AG09319 (cell line): Measurements from ENCODE around the gene DIP2C.
"Not testable (repeated sequence)": the region's sequence is repeated elsewhere in the genome, so short reads cannot be mapped to it uniquely, and the experiment has no call there.

Experiments
- DNase-seq: peaks from one replicate; pipeline ENCODE4 v3.0.0-alpha.2; 2010; ENCODE audit warnings: low read depth; ENCODE audit errors: extremely low read depth
- TF ChIP-seq, protein P1 (sequence below): IDR thresholded peaks from 2 replicates; pipeline ENCODE4 v1.5.1; 2011; ENCODE audit warnings: low read depth, mild to moderate bottlenecking, inconsistent platforms, low read length, moderate library complexity

Gene DIP2C

DNA sequence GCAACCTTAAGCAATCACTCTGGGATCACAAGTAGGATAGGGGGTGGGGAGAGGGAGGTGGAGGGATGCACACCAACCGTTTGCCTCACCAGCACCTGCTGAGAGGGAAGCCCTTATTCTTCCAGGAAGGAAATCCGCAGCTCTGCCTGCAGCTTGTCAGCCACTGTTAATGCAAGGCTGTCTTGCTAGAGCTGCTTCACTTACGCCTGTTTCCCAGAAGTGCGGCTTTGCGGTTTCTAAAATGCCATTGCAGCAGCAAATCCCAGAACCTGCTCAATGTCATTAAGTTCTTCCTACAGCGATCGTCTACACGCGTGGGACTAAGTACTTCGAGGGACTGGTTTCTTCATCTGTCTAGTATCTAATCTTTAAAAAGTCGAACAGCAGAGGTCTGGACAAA, 363.1 kb downstream of the DIP2C start:
- TF ChIP-seq, protein P1, sequence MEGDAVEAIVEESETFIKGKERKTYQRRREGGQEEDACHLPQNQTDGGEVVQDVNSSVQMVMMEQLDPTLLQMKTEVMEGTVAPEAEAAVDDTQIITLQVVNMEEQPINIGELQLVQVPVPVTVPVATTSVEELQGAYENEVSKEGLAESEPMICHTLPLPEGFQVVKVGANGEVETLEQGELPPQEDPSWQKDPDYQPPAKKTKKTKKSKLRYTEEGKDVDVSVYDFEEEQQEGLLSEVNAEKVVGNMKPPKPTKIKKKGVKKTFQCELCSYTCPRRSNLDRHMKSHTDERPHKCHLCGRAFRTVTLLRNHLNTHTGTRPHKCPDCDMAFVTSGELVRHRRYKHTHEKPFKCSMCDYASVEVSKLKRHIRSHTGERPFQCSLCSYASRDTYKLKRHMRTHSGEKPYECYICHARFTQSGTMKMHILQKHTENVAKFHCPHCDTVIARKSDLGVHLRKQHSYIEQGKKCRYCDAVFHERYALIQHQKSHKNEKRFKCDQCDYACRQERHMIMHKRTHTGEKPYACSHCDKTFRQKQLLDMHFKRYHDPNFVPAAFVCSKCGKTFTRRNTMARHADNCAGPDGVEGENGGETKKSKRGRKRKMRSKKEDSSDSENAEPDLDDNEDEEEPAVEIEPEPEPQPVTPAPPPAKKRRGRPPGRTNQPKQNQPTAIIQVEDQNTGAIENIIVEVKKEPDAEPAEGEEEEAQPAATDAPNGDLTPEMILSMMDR = no peak

DNA sequence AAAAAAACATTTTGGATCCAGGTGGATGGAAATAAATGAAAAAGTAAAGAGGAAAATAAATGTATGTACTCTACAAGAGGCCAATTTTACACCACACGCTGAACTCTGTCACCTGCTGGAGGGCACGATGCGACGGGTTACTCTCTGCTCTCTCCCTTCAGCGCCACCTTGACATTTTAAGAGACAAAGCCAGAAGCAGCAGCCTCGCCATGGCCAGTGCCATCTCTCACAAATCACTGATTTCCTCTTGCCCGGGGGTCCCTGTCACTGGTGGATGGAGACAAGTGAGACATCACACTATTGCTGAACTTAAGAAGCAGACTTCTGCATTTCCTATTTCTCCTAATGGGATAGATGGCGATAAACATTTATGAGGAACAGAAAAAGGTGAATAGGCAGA, 364.2 kb downstream of the DIP2C start:
- TF ChIP-seq, protein P1 = no peak

More for the DNA sequence above, 363.1 kb downstream of the DIP2C start:
- DNase-seq = no peak

DNA sequence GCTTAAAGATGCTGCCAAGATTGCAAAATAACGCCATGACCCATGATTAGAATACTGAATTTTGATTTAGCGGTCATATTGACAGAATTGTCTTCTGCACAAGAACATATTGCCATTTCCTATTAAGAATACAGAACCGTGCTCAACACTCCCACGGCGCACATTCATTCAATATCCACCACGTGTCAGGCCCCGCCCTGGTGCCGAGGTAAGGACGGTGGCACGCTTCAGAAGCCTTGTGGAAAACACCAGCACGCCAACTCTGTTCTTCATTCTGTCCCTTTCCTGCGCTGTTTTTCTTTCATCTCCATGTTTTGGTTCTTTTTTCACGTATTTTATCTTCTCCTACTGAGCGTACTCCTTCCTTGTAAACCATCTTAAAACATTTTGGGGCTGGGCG, 364.9 kb downstream of the DIP2C start:
- no peak for DNase-seq
- TF ChIP-seq, protein P1 = no peak

More for the DNA sequence above, 364.2 kb downstream of the DIP2C start:
- DNase-seq = no peak

DNA sequence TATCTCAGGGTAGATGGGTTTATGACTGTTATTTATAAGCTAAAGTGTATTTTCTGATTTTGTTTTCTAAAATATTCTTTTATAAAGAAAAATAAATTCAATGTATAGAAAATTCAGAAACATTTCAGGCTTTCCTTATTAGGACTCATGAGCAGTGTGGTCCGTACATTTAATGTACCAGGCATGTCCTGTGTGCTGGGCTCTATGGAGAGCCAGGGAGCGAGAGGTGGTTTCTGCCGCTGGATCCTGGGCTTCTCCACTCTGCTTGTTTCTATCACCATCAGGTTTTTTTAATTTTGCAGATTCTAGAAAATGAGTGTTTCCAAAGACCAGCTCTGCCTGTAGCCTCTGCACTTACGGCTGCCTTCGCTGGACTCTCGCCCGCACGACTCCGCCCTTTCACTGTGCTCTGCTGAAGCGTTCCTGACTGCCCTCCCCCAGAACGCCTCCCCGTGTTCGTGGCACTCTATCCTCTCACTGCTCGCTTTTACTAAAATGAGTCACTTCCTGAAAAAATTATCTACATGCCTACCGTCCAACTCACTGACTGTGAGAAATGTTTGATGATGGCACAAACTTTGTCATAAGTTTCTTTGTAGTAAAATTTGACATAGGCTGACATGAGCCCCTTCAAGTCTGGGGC, 365.7 kb downstream of the DIP2C start:
- TF ChIP-seq, protein P1 = no peak; the same call in none of the 2 replicates
- DNase-seq = peak; percentile 93

DNA sequence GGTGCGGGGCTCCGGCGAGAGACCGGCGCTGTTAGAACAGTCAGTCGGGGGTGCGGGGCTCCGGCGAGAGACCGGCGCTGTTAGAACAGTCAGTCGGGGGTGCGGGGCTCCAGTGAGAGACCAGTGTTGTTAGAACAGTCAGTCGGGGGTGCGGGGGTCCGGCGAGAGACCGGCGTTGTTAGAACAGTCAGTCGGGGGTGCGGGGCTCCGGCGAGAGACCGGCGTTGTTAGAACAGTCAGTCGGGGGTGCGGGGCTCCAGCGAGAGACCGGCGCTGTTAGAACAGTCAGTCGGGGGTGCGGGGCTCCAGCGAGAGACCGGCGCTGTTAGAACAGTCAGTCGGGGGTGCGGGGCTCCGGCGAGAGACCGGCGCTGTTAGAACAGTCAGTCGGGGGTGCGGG, 366.4 kb downstream of the DIP2C start:
- DNase-seq = not testable (repeated sequence)

DNA sequence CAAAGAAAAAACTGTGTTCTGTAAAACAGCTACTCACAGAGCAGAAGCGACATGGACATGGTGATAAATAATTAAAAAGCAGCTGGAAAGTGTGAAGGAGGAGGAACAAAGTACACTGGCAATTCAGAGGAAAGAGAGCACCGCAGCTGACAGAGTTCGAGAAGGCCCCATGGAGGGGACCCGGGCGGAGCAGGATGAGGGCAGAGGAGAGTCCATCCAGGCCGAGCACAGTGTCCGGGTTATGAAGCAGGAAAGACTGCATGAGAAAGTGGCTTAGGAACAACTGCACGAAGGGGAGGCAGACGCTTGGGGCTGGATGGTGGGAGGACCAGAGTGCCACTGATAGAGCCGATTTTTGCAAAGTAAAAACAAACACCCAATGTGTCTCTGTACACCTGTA, 368.7 kb downstream of the DIP2C start:
- no peak for DNase-seq
- TF ChIP-seq, protein P1 = no peak

GRCh38 chr10:317926-318325, 371.5 kb downstream of the DIP2C start:
- DNase-seq = no peak
- TF ChIP-seq, protein P1 = no peak

- TF ChIP-seq, protein P1 = no peak
- peak; percentile 59 for DNase-seq
Observed at GRCh38 chr10:317271-317769, 372.1 kb downstream of the DIP2C start.
